Stimulated activated CD8-positive, alpha-beta memory T cell treated with anti-CD3 and anti-CD28 coated beads, Interleukin-7, amount 100 ng/mL, for 1 hour (primary cell): ENCODE results near the gene PTF1A.
"Not testable (repeated sequence)": the region's sequence is repeated elsewhere in the genome, so short reads cannot be mapped to it uniquely, and the experiment has no call there.

ENCODE experiments used
- DNase-seq, 2 donors: peaks; one replicate each; pipeline ENCODE4 v3.0.0-alpha.2; 2020; ENCODE audit warnings: low read depth in 2 of 2

PTF1A gene

DNA sequence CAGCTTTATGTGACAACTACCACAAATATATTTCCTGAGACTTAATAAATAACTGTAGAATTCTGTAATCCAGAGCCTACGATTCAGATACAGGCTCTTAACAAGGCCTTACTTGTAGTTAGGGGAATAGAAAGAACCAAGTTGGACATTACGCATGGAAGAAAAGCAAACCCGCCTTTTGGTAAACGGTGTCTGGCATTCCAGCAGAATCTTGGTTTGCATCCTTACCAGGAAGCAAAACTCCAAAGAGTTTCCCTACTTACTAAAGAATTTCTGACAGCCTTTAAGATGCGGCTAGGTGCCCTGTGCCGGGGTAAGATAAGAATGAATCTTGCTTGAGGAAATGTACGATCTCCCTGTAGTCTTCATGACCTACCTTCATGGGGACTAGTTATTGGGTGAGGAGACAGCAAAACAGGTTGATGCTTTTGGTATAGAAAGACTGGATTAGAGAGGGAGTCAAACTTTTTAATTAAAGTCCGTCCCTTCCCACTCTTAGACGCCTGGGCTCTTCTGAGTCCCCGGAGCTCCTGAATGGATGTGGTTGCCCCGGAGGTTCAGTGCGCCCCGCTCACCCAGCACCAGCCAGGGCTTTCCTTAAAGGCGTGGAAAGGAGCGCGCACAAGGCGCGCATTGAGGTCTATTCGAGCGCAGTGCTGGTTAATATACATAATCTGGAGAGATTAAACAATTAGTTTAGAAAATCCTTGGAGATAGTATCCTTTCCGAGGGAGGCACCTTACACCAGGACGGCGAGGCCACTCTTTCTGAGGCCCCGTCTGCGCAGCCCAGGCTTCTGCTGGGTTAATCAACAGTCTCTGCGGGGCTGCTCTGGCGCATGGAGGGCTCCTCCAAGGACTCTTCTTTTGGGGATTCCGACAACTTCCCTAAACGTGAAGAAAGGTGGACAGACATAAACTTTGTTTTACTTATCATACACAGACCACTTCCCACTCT is 11.5 kb downstream of the PTF1A start:
- DNase-seq: no peak

DNA sequence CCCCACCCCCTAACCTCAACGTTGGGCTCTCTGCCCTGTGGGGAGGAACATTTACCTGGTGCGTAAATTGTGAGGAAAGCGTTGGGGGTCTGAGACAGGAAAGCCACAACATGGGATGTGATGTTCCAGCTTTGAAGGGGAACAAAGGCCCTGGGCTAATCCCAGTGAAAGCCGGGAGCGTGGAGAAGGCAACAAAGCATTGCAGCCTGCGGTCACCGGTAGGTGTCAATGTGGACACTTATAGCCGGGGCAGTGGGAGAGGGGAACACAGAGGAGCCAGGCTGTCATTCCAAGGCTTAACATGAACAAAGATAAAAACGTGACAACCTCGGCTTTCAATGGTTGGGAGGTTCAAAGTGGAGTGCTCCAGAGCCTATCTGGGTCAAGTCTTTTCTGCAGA is 12.7 kb downstream of the PTF1A start:
- no peak for DNase-seq

DNA sequence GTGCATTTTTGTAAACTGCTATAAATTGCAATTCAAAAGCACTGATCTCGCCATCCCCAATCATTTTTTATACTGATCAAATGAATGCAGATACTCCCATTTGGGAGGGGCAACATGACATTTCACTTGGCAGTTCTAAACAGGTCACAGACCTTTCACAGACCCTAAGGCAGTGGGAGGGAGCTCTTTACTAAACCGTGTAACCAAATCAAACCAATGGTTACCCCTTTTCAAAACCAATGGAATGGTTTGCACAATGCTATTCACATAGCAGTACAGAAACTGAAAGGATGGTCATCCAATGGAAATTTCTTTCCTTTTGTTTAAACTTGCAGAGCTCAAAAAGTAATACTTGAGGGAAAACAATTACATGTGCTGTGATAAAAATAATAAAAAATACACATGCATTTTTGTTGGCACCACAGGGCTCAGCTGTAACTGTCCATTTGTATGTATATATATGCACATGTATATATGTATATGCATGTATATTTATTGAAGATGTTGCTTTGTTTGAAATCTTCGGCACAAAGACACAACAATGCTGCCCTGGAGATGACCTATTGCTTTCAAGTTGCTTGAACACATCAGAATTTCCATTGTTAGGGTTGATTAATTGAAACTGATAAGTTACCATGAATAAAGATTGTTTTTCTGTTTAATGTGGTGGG is 14.0 kb downstream of the PTF1A start:
- no peak for DNase-seq

DNA sequence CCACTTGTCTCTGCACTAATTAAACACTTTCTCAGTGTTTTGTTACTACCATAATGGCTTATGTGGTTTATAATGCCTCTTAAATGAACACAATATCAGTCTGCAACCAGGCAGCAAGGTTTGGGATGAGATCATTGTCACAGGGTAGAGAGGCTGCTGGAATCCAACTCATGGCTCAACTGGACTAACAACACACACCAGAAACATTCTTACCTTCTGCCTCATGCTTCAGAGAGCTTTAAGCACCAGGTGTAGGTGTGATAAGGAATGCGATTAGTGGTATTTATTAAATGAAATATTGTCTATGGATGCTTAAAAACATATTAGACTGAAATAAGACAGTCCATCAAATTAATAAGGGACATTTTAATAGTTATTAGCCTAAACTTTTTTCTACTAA is 25.4 kb downstream of the PTF1A start:
- DNase-seq: no peak

DNA sequence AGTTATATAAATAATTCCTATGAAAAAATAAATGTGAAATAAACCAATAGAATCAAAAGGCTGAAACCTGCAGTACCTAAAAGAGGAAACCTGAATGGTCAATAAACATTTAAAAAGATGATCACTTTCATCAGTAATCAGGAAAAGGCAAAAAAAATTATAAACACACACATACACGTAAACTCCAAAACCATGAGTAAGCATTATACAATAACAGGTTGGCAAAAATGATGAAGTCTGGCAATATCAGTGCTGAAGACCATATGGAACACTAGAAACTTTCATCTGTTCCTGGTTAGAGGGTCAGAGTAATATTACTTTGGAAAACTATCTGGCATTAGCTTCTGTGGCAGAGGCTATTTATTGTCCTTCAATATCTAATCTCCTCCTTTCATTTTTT is 38.5 kb downstream of the PTF1A start:
- no peak for DNase-seq

DNA sequence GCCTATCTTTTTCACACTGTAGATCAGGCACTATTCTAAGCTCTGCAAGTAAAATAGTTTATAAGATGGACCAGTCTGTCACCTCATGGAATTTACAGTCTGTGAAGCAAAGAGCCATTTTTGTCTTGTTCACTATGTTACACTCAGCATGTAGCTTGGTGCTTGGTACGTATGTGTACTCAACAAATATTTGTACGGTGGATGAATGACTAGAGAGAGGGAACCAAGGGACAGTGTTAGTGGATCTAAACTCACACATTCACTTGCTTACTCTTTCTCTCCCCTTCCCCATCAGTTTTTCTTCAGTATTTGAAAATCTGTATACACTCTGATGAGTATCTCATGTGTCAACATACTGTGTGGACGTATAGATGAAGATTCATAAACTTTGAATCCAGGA is 45.9 kb downstream of the PTF1A start:
- DNase-seq: no peak

DNA sequence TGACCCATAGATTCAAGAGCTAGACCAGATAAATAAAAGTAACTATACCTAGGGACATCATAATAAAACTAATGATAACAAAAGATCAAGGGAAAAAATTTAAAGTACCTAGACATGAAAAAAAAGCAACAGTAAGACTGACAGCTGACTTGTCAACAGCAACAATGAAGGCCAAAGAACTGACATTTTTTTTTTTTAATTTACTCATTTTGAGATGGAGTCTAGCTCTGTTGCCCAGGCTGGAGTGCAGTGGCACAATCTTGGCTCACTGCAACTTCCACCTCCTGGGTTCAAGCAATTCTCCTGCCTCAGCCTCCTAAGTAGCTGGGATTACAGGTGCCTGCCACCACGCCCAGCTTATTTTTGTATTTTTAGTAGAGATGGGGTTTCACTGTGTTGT is 49.7 kb downstream of the PTF1A start:
- not testable (repeated sequence) for DNase-seq
